ENCODE measurements around the gene PLEKHM2.

Gene PLEKHM2

GRCh38 chr1:15701784-15702183 is 17.7 kb downstream of the PLEKHM2 start:
- in situ Hi-C loops (cut with HindIII; ENCODE audit: low sequenced_read_pairs), result no loop called here

GRCh38 chr1:15702722-15703550 is 18.8 kb downstream of the PLEKHM2 start:
- in situ Hi-C loops (cut with HindIII; ENCODE audit: low sequenced_read_pairs), result no loop called here

GRCh38 chr1:15703562-15703961 is 19.4 kb downstream of the PLEKHM2 start:
- in situ Hi-C loops (cut with HindIII; ENCODE audit: low sequenced_read_pairs), result no loop called here

- in situ Hi-C loops (cut with HindIII; ENCODE audit: low sequenced_read_pairs), result no loop called here
Observed at GRCh38 chr1:15704526-15705183, 20.5 kb downstream of the PLEKHM2 start.

- in situ Hi-C loops (cut with HindIII; ENCODE audit: low sequenced_read_pairs), result no loop called here
Observed at GRCh38 chr1:15705184-15705566, 21.1 kb downstream of the PLEKHM2 start.

GRCh38 chr1:15706751-15707150 is 22.6 kb downstream of the PLEKHM2 start:
- in situ Hi-C loops (cut with HindIII; ENCODE audit: low sequenced_read_pairs), result no loop called here

GRCh38 chr1:15707239-15707925 is 23.3 kb downstream of the PLEKHM2 start:
- in situ Hi-C loops (cut with HindIII; ENCODE audit: low sequenced_read_pairs), result no loop called here

GRCh38 chr1:15708486-15709137 is 24.5 kb downstream of the PLEKHM2 start:
- in situ Hi-C loops (cut with HindIII; ENCODE audit: low sequenced_read_pairs), result no loop called here

- in situ Hi-C loops (cut with HindIII; ENCODE audit: low sequenced_read_pairs), result no loop called here
Observed at GRCh38 chr1:15709226-15709625, 25.1 kb downstream of the PLEKHM2 start.

GRCh38 chr1:15712168-15712567 is 28.0 kb downstream of the PLEKHM2 start:
- in situ Hi-C loops (cut with HindIII; ENCODE audit: low sequenced_read_pairs), result no loop called here

- in situ Hi-C loops (cut with HindIII; ENCODE audit: low sequenced_read_pairs), result no loop called here
Observed at GRCh38 chr1:15714406-15715136, 30.5 kb downstream of the PLEKHM2 start.

GRCh38 chr1:15717418-15718125 is 33.5 kb downstream of the PLEKHM2 start:
- in situ Hi-C loops (cut with HindIII; ENCODE audit: low sequenced_read_pairs), result no loop called here

- in situ Hi-C loops (cut with HindIII; ENCODE audit: low sequenced_read_pairs), result no loop called here
Observed at GRCh38 chr1:15718199-15718601, 34.1 kb downstream of the PLEKHM2 start.

GRCh38 chr1:15719381-15720120 is 35.4 kb downstream of the PLEKHM2 start:
- in situ Hi-C loops (cut with HindIII; ENCODE audit: low sequenced_read_pairs), result no loop called here

GRCh38 chr1:15720861-15721260 is 36.7 kb downstream of the PLEKHM2 start:
- in situ Hi-C loops (cut with HindIII; ENCODE audit: low sequenced_read_pairs), result no loop called here

- in situ Hi-C loops (cut with HindIII; ENCODE audit: low sequenced_read_pairs), result no loop called here
Observed at GRCh38 chr1:15722411-15722810, 38.3 kb downstream of the PLEKHM2 start.

GRCh38 chr1:15722836-15723532 is 38.9 kb downstream of the PLEKHM2 start:
- in situ Hi-C loops (cut with HindIII; ENCODE audit: low sequenced_read_pairs), result no loop called here

- in situ Hi-C loops (cut with HindIII; ENCODE audit: low sequenced_read_pairs), result no loop called here
Observed at GRCh38 chr1:15723631-15724246, 39.6 kb downstream of the PLEKHM2 start.
